Measurements from ENCODE around the gene OR2L13. TPM values are rescaled to one million over a fixed set of nuclear protein-coding genes. Genes with fewer than 3 reads are reported as not detected.

Gene OR2L13, protein sequence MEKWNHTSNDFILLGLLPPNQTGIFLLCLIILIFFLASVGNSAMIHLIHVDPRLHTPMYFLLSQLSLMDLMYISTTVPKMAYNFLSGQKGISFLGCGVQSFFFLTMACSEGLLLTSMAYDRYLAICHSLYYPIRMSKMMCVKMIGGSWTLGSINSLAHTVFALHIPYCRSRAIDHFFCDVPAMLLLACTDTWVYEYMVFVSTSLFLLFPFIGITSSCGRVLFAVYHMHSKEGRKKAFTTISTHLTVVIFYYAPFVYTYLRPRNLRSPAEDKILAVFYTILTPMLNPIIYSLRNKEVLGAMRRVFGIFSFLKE
- under 1 TPM in 2 of 3 donors, not detected in 1; 0.29 to 0.33 TPM for total RNA-seq

DNA sequence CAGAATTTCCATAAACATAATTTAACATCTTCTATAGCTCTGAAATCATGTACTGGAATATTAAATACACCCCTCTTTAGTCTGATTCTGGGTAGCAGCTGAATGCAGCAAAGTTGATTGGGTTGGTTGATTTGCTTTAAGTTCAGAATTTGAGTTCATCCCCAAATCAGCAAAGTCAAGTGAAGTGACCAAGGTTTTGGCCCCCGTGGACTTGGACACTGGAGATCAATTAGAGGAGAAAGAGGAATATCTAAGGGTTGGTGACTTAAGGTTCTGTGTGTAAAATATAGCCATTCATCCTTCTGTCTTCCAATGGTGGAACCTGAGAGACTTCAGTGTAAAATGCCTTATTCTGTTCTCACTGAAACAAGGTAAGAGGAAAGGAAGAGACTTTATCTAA lies at the start of gene OR2L13:
Gene OR2L13 (plus strand): TSS at position 301 of the 400 bp plus-strand sequence. CDS start 4,192 bp downstream, outside the sequence.
- H3K4me1 ChIP-seq = no peaks in the 10 kb centered on the region
- TF ChIP-seq POLR2A (IDR thresholded peaks at IDR 0.05) = no peak
- no peak for TF ChIP-seq POLR2AphosphoS5 (IDR thresholded peaks at IDR 0.05)
- TF ChIP-seq, protein P1, sequence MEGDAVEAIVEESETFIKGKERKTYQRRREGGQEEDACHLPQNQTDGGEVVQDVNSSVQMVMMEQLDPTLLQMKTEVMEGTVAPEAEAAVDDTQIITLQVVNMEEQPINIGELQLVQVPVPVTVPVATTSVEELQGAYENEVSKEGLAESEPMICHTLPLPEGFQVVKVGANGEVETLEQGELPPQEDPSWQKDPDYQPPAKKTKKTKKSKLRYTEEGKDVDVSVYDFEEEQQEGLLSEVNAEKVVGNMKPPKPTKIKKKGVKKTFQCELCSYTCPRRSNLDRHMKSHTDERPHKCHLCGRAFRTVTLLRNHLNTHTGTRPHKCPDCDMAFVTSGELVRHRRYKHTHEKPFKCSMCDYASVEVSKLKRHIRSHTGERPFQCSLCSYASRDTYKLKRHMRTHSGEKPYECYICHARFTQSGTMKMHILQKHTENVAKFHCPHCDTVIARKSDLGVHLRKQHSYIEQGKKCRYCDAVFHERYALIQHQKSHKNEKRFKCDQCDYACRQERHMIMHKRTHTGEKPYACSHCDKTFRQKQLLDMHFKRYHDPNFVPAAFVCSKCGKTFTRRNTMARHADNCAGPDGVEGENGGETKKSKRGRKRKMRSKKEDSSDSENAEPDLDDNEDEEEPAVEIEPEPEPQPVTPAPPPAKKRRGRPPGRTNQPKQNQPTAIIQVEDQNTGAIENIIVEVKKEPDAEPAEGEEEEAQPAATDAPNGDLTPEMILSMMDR (IDR thresholded peaks at IDR 0.05) = no peak
- intact Hi-C loops (cut with DNase I; ENCODE audit: low total_unique reads) = no loop called here
- no peak within 1 kb of the TSS for H3K4me3 ChIP-seq
- no peaks in the 10 kb centered on the region for H3K36me3 ChIP-seq
- H3K27me3 ChIP-seq = no peaks in the 10 kb centered on the region
- DNase-seq (ENCODE audit: low spot score in 2 of 2) = no peak
- no peak within 1 kb of the TSS for H3K27ac ChIP-seq
- H3K9me3 ChIP-seq = no peaks in the 10 kb centered on the region

DNA sequence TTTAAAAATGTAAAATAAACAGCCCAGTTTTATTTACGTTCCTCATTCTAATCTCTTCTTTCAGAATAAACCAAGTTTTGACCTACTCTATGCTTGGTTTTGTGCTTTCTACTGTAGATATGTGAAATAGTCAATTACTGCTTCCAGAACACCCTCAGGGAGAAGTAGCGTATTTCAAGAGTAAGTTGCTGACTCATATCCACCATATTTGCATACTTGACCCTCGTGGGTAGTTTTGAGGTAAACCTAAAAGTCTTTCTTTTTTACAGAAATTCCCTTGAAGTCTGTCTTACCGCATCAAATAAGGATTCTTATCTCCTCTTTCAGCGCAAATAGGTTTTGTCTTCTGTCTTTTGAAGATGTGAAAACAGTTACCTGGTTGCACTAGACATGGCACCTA lies 49.8 kb upstream of the OR2L13 start:
- H3K4me1 ChIP-seq = no peaks in the 10 kb centered on the region
- H3K27ac ChIP-seq = no peak overlapping the region
- H3K27me3 ChIP-seq = no peaks in the 10 kb centered on the region
- intact Hi-C loops (cut with DNase I; ENCODE audit: low total_unique reads) = no loop called here
- peaks cover 0 to 4% of the 10 kb centered on the region in 2 donors for H3K9me3 ChIP-seq
- no peak for DNase-seq (ENCODE audit: low spot score in 2 of 2)
- TF ChIP-seq POLR2A (IDR thresholded peaks at IDR 0.05) (no peak), POLR2AphosphoS5 (IDR thresholded peaks at IDR 0.05) (no peak)
- TF ChIP-seq, protein P1 (IDR thresholded peaks at IDR 0.05) = no peak
- no peaks in the 10 kb centered on the region for H3K36me3 ChIP-seq
- no peak overlapping the region for H3K4me3 ChIP-seq

DNA sequence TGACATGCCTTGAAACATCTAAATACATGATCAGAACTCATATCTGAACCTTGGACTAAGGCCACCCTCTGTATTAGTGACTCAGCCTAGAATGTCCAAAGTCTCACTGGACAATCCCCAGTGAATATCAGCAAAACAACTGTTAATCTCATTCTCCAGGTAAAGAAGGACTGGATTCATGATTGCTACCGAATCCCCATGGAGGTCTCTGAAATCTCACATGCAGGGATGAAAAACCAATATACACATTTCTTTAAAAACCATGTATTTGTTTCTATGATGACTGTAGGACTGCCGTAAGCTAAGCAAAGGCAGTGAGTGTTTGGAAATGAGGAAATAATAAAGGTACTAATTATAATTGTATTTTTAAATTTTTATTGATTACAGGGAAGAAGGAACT lies 48.4 kb upstream of the OR2L13 start, which contains the start of gene OR2L3:
Gene OR2L3 (plus strand): TSS at position 301 of the 400 bp plus-strand sequence. CDS start 13,846 bp downstream, outside the sequence.
- peaks cover 0 to 4% of the 10 kb centered on the region in 2 donors for H3K9me3 ChIP-seq
- no peaks in the 10 kb centered on the region for H3K36me3 ChIP-seq
- H3K4me1 ChIP-seq = no peaks in the 10 kb centered on the region
- H3K4me3 ChIP-seq = no peak within 1 kb of the TSS
- no peak within 1 kb of the TSS for H3K27ac ChIP-seq
- TF ChIP-seq POLR2AphosphoS5 (IDR thresholded peaks at IDR 0.05) = no peak
- TF ChIP-seq, protein P1 (IDR thresholded peaks at IDR 0.05) = no peak
- no peak for TF ChIP-seq POLR2A (IDR thresholded peaks at IDR 0.05)
- H3K27me3 ChIP-seq = no peaks in the 10 kb centered on the region
- DNase-seq (ENCODE audit: low spot score in 2 of 2) = no peak
- intact Hi-C loops (cut with DNase I; ENCODE audit: low total_unique reads) = no loop called here

DNA sequence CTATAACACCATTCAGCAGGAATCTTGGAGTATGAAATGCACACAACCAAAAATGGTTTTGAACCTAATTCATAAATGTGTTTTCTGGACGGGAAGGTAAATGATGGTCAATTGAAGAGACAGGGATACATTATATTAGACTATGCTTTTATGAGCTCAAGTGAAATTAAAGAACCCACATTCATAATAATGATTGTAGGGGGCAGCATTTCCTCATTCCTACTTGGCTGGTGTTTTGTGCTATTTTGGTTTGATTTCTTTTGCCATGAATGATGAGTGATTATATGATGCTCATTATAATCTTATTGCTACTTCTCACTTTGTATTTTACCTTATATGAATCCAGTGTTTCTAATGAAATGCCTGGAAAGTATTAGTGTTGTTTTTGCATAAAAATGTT lies 48.0 kb upstream of the OR2L13 start:
- Histone ChIP-seq H3K9me3 (peaks cover 0 to 4% of the 10 kb centered on the region in 2 donors), H3K4me1 (no peaks in the 10 kb centered on the region), H3K4me3 (no peak overlapping the region), H3K27me3 (no peaks in the 10 kb centered on the region), H3K27ac (no peak overlapping the region), H3K36me3 (no peaks in the 10 kb centered on the region)
- intact Hi-C loops (cut with DNase I; ENCODE audit: low total_unique reads) = no loop called here
- no peak for DNase-seq (ENCODE audit: low spot score in 2 of 2)
- TF ChIP-seq, protein P1 (IDR thresholded peaks at IDR 0.05) = no peak
- TF ChIP-seq POLR2AphosphoS5 (IDR thresholded peaks at IDR 0.05) (no peak), POLR2A (IDR thresholded peaks at IDR 0.05) (no peak)

DNA sequence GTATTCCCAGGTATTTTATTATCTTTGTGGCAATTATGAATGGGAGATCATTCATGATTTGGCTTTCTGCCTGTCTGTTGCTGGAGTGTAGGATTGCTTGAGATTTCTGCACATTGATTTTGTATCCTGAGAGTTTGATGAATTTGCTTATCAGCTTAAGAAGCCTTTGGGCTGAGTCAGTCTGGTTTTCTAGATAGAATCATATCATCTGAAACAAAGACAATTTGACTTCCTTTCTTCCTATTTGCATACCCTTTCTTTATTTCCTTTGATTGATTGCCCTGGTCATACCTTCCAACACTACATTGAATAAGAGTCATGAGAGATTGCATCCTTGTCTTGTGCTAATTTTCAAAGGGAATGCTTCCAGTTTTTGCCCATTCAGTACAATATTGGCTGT lies 40.3 kb upstream of the OR2L13 start:
- H3K27ac ChIP-seq = no peak overlapping the region
- H3K4me1 ChIP-seq = no peaks in the 10 kb centered on the region
- no peaks in the 10 kb centered on the region for H3K36me3 ChIP-seq
- DNase-seq (ENCODE audit: low spot score in 2 of 2) = no peak
- H3K27me3 ChIP-seq = no peaks in the 10 kb centered on the region
- intact Hi-C loops (cut with DNase I; ENCODE audit: low total_unique reads) = no loop called here
- no peak overlapping the region for H3K4me3 ChIP-seq
- TF ChIP-seq, protein P1 (IDR thresholded peaks at IDR 0.05) = no peak
- no peak for TF ChIP-seq POLR2AphosphoS5 (IDR thresholded peaks at IDR 0.05)
- no peak for TF ChIP-seq POLR2A (IDR thresholded peaks at IDR 0.05)
- H3K9me3 ChIP-seq = peaks cover 0 to 19% of the 10 kb centered on the region in 2 donors

All from breast epithelium (tissue), 4 donors.